GM10266 (cell line): ENCODE measurements around the gene QSER1.
"Not testable (repeated sequence)": the region's sequence is repeated elsewhere in the genome, so short reads cannot be mapped to it uniquely, and the experiment has no call there.

Experiments used
- DNase-seq: peaks from one replicate; pipeline ENCODE4 v3.0.0; 2012; ENCODE audit errors: extremely low spot score
- TF ChIP-seq, protein P1 (sequence below): IDR thresholded peaks from 2 replicates; pipeline ENCODE4 v1.5.1; 2012; ENCODE audit warnings: mild to moderate bottlenecking, low read depth; ENCODE audit not compliant: control insufficient read depth, insufficient read depth; ENCODE audit errors: missing control alignments

The QSER1 gene

DNA sequence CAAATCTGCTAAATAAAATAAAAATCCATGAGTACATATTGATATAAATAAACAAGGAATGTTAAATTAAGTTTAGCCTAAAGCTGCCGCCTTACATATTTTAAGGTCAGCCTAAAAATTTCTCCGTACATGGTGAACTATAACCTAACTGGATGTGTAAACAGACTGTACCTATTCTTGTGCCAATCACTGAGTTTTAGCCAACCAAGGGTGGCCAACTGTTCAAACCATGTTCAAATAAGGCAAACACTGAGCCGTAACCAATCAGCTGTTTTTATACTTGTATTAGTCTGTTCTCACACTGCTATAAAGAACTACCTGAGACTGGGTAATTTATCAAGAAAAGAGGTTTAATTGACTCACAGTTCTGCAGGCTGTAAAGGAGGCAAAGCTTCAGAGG is 8.6 kb upstream of the QSER1 start:
- TF ChIP-seq, protein P1, sequence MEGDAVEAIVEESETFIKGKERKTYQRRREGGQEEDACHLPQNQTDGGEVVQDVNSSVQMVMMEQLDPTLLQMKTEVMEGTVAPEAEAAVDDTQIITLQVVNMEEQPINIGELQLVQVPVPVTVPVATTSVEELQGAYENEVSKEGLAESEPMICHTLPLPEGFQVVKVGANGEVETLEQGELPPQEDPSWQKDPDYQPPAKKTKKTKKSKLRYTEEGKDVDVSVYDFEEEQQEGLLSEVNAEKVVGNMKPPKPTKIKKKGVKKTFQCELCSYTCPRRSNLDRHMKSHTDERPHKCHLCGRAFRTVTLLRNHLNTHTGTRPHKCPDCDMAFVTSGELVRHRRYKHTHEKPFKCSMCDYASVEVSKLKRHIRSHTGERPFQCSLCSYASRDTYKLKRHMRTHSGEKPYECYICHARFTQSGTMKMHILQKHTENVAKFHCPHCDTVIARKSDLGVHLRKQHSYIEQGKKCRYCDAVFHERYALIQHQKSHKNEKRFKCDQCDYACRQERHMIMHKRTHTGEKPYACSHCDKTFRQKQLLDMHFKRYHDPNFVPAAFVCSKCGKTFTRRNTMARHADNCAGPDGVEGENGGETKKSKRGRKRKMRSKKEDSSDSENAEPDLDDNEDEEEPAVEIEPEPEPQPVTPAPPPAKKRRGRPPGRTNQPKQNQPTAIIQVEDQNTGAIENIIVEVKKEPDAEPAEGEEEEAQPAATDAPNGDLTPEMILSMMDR, result no peak
- no peak for DNase-seq

DNA sequence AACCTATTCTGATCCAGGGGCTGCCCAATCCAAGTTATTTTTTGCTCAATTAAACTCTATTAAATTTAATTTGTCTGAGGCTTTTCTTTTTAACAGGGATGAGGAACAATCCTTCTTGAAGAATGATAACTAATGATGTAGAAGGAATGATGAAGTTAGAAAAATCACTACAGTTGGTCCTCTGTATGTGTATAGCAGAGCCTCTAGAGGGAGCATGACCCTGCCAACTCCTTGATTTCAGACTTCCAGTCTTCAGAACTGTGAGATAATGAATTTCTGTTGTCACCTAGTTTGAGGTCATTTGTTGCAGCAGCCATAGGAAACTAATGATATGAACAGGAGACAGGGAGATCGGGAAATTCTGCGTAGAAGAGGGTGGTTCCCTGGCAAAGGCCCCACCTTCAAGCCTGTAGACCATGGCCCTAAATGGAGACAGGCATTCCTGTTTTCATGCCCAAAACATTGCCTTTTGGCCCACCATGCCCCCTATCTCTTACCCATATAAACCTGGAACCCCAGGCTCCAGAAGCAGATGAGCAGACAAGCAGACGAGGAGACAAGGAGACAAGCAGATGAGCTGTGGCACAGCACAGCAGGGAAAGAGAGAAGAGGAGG is 7.7 kb upstream of the QSER1 start:
- TF ChIP-seq, protein P1, result peak; percentile 49
- DNase-seq, result no peak

DNA sequence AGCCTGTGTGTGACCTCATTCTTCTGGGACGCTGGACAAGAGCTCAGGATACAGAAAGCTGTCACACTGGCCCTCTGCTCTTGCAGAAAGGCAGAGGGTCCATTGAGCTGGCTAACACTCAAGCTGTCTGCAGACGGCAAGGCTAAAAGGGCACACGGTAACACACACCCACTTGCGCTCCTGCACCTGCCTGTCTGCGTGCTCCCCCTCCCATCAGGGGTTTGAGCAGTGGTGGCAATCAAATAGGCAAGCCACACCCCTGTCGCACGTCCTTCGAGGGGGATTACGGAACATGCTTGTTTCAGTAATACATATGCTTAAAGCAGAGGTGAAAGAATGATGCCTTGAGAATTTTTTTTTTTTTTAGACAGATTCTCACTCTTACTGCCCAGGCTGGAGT is 7.1 kb upstream of the QSER1 start:
- no peak for DNase-seq
- TF ChIP-seq, protein P1, result no peak

GRCh38 chr11:32886180-32886579 is 6.4 kb upstream of the QSER1 start:
- TF ChIP-seq, protein P1, result no peak
- DNase-seq, result no peak

GRCh38 chr11:32887707-32888383 is 4.8 kb upstream of the QSER1 start:
- not testable (repeated sequence) for DNase-seq

DNA sequence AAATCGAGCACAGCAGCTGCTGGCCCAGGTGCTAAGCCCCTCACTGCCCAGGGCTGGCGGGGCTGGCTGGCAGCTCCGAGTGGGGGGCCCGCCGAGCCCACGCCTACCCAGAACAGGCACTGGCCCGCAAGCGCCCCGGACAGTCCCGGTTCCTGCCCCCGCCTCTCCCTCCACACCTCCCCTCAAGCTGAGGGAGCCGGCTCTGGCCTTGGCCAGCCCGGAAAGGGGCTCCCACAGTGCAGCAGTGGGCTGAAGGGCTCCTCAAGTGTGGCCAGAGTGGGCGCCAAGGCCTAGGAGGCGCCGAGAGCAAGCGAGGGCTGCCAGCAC is 4.3 kb upstream of the QSER1 start:
- not testable (repeated sequence) for DNase-seq

DNA sequence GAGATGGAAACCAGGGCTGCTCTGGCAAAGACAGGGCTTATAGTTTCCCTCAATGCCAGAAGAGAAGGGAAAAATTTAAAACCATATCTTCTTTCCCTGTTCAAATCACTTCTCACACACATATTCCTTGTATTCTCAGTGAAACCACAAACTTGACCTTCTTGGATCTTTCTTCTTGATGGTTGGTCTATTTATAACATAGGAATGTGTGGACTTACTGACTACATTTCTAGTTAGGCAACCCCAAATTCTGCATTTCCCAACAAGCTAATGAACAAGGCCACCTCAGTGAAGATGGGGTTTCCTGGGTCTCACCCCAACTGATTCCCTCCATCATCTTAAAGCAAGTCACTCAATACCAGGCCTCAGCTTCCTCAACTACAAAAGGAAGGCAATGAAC is 3.8 kb upstream of the QSER1 start:
- DNase-seq, result no peak

DNA sequence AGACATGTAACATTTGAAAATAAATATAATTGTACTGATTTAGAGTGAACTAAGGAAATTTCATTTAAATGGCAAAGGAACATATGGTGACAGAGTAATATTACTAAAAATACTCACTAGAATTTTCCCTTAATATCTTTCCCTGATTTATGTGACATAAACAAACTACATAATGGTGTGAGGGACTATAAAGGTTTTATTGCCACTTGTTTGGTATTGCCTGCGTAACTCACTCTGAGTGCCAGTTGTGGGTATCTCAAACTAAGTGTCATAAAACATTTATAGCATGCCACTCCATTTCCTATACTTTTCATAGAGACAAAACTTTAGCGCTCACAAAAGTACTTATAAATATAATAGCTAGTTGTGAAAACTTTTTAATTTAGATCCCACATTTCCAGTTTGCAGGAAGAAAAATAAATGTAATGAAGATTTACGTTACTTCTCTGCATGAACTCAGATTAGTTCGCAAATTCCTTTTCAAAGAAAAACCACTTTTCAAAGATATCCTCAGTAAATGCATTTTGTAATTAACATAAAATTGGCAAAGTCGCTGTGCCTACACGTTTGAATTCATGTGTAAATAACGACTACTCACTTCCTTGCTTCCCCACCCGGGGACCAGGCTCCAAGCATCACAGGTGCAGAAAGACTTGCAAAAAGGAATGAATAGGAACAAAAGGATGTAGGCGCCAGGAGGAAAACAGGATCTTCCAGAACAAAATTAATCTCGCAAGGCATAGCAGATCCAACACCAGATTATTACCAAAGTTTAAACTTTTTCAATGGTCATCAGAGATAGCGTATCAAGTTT is 1.6 kb upstream of the QSER1 start:
- no peak for DNase-seq
- TF ChIP-seq, protein P1, result no peak

More for the DNA sequence above, 3.8 kb upstream of the QSER1 start:
- TF ChIP-seq, protein P1, result no peak
